COLO829 (cell line): ENCODE data around the gene MAN1C1.

ENCODE experiments used
- DNase-seq: peaks from one replicate; pipeline ENCODE4 v3.0.0; 2012; ENCODE audit warnings: low spot score

MAN1C1 gene

GRCh38 chr1:25765136-25765922 lies 148.7 kb downstream of the MAN1C1 start:
- no peak for DNase-seq

GRCh38 chr1:25765923-25766589 lies 149.5 kb downstream of the MAN1C1 start:
- DNase-seq: no peak

GRCh38 chr1:25766721-25767436 lies 150.3 kb downstream of the MAN1C1 start:
- DNase-seq: no peak

- no peak for DNase-seq
Observed at GRCh38 chr1:25767437-25767770, 150.8 kb downstream of the MAN1C1 start.

GRCh38 chr1:25768999-25769398 lies 152.4 kb downstream of the MAN1C1 start:
- DNase-seq: no peak

- DNase-seq: no peak
Observed at GRCh38 chr1:25769625-25770383, 153.2 kb downstream of the MAN1C1 start.

GRCh38 chr1:25770541-25771220 lies 154.1 kb downstream of the MAN1C1 start:
- DNase-seq: no peak

GRCh38 chr1:25771221-25772114 lies 154.9 kb downstream of the MAN1C1 start:
- no peak for DNase-seq

GRCh38 chr1:25772164-25772563 lies 155.6 kb downstream of the MAN1C1 start:
- no peak for DNase-seq

GRCh38 chr1:25772692-25773245 lies 156.2 kb downstream of the MAN1C1 start:
- DNase-seq: no peak

- no peak for DNase-seq
Observed at GRCh38 chr1:25773441-25774125, 157.0 kb downstream of the MAN1C1 start.

GRCh38 chr1:25774206-25774803 lies 157.7 kb downstream of the MAN1C1 start:
- no peak for DNase-seq

- no peak for DNase-seq
Observed at GRCh38 chr1:25774921-25775771, 158.6 kb downstream of the MAN1C1 start.

GRCh38 chr1:25779388-25779787 lies 162.8 kb downstream of the MAN1C1 start:
- no peak for DNase-seq

GRCh38 chr1:25779894-25780293 lies 163.3 kb downstream of the MAN1C1 start:
- DNase-seq: no peak

GRCh38 chr1:25780318-25781129 lies 163.9 kb downstream of the MAN1C1 start:
- no peak for DNase-seq

GRCh38 chr1:25781130-25781433 lies 164.5 kb downstream of the MAN1C1 start:
- no peak for DNase-seq
